Measurements from ENCODE around the gene GALNT17.

DNA sequence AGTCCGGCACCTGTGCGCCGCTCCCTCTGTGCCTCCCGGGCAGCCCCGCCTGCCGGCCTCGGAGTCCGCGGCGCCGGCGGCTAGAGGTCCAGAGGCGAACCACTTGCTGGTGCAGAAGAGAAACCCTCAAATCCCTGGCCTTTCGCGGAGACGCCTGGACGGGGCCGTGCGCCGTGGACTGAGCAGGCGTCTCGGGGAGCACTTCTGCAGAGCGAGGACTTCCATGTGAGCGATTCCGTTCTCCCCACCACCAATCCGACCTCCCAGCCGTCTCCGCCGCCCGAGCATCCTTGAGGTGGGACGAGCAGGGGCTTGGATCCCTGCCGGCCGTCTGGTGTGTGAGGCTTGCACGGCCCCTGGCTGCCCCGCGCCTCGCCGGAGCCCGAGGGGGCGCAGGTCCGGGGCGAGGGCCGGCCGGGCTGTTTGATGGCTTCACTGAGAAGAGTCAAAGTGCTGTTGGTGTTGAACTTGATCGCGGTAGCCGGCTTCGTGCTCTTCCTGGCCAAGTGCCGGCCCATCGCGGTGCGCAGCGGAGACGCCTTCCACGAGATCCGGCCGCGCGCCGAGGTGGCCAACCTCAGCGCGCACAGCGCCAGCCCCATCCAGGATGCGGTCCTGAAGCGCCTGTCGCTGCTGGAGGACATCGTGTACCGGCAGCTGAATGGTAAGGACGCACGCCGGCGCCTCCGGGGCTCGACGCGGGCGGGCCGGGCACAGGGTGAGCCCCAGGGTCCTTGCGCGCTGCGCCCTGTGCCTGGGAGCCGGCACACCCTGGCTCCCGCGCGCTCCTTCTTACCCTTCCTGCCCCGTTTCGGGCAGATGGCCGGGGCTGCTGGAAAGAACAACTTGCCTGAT, 660 bp downstream of the GALNT17 start:
- no peak for TF ChIP-seq POLR2A (IDR thresholded peaks at IDR 0.05)
- TF ChIP-seq, protein P1, sequence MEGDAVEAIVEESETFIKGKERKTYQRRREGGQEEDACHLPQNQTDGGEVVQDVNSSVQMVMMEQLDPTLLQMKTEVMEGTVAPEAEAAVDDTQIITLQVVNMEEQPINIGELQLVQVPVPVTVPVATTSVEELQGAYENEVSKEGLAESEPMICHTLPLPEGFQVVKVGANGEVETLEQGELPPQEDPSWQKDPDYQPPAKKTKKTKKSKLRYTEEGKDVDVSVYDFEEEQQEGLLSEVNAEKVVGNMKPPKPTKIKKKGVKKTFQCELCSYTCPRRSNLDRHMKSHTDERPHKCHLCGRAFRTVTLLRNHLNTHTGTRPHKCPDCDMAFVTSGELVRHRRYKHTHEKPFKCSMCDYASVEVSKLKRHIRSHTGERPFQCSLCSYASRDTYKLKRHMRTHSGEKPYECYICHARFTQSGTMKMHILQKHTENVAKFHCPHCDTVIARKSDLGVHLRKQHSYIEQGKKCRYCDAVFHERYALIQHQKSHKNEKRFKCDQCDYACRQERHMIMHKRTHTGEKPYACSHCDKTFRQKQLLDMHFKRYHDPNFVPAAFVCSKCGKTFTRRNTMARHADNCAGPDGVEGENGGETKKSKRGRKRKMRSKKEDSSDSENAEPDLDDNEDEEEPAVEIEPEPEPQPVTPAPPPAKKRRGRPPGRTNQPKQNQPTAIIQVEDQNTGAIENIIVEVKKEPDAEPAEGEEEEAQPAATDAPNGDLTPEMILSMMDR (IDR thresholded peaks at IDR 0.05), result no peak
